GM21447 (cell line): ENCODE data around the gene C6orf136.
"Not testable (repeated sequence)": the region's sequence is repeated elsewhere in the genome, so short reads cannot be mapped to it uniquely, and the experiment has no call there.

Experiments used
- ATAC-seq: cut with Tn5 transposase; IDR thresholded peaks from one replicate; pipeline ENCODE4 v1.9.1; 2021; ENCODE audit not compliant: unreplicated experiment

C6orf136 gene

DNA sequence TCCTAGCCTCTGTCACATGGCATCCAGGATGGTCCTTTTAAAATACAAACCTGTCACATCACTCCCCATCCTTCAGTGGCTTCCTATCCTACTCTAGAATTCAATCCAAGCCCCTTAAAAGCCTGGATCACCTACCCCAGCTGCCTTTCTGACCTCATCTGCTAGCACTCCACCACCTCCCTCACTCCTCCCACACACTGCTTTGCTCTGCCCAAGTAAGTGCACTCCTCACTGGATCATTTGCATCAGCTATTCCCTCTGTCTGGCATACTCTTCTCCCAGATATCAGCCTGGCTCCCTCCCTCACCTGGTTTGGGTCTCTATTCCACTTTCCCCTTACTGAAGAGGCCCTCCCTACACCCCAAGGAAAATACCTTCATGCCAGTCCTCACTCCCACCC is 10.5 kb downstream of the C6orf136 start:
- ATAC-seq = no peak

DNA sequence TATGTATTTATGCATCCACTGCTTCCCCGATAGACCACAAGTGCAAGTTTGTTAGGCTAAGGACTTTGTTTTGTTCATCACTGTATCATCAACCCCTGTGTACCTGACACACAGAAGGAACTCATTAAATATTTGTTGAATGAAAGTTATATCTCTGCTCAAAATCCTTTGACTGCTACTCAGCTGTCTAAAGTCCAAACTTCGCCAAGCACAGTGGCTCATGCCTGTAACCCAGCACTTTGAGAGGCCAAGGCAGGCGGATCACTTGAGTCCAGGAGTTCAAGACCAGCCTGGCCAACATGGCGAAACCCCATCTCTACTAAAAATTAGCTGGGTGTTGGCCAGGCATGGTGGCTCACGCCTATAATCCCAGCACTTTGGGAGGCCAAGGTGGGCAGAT is 11.0 kb downstream of the C6orf136 start:
- not testable (repeated sequence) for ATAC-seq

DNA sequence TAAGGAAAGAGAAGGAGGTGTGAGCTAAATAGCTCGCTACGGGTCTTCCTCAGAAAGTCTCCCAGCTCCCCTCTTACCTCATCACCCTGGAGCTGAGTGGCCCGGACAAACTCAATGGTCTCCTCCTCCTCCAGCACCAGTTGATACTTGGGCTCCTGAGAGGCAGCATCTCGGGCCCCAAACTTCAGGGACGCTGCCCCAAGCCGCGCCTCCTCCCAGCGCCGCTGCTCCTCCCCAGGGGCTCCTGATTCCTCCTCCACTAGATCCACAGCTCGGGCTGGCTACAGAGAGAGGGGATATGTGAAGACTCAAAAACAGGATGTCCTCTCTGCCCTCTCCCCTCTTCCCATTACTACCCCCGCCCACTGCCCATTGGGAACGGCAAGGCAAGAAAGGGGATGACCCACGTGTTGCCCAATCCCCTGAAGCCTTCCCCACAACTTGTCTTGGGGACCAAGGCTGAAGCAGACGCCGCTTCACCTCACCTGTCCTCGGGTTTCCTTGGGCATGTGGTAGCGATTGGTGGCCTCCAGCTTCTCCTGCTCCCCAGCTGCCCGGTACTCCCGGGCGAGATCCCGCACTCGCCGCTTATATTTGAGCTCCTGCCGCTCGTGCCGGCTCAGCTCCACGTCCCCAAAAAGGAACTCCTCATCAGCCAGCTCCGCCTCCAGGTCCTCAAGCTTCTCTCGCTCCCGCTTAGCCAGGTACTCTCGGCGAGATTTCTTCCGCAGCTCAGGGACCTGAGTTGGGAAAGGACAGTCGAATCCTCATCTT is 18.2 kb downstream of the C6orf136 start:
- ATAC-seq = no peak

DNA sequence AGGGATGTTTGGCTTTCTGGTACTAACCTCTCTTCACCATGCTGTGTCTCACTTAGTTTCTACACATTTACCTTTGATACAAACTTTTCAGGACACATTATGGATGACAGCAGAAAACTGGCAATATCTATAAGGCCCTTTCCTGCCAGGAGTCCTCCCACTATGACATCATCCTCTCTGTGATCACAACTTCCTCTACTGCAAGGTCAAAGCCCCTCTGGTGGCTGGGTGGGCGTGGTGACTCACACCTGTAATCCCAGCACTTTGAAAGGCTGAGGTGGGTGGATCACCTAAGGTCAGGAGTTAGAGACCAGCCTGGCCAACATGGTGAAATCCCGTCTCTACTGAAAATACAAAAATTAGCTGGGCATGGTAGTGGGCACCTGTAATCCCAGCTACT is 19.4 kb downstream of the C6orf136 start:
- not testable (repeated sequence) for ATAC-seq

DNA sequence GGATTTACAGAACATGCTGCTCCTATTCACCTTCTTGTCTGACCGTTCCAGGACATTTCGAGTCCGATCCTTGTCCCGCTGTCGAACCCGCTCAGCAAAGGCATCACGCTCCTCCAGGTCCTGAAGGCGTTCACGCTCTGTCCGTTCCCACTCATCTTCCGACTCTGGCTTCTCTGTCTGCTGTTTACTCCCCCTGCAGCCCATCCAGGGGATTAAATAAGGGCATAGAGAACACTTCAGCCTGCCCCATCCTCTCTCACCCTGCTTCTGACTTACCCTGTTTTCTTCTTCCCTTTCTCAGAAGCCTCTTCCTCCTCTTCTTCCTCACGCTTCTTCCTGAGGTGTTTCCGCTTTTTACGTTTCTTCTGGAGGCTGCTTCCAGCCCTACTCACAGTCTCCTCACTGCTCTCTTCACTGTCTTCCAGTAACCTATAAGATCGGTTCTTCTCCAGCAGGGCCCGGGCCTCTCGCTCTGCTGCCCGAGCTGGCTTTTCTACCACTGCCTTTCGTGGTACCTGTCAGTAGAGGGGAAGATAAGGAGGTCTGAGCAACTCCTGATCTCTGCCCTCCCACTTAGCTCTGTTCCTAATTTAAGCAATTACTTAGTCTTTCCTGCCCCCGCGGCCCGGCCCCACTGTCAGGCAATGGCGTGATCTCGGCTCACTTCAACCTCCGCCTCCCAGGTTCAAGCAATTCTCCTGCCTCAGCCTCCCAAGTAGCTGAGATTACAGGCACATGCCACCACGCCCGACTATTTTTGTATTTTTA is 24.0 kb downstream of the C6orf136 start:
- no peak for ATAC-seq

DNA sequence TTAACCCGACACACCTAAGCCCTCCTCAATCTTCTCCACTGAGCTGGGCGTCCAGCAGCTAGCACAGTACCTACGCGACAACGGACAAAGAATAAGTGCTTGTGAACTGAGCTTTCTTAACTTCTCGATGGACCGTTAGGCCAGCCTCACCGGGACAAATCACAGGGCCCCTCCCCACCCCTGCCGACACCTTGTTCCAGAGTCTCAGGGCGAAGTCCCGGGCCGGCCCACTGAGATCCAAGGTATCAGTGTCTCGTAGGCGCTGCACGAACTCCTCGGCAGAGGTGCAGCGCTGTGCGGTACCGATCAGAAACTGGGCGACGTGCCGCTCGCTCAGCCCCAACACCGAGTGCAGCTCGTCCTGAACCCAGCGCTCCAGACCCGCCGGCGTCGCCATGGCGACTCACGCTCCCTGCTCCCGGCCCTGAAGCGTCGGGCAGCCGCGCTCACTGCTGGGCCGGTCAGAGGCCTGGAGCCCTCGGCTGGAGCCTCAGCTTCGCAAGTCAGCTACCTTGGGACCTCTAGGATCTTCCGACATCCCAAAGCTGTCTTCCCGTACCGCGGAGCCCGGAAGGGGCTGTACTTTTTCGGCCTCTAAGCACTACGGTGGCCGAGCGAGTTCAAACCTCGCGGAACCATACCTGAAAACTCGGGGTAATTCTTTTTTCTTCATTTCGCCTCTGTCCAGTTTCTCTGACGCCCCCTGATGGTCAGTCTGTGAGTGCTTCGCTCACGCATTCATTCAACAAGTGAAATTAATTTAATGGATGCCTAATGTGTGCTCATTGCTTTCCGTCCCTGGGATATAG is 25.7 kb downstream of the C6orf136 start, which contains the start of gene DHX16:
TSS of gene DHX16 (minus strand) at position 562 of the 809 bp plus-strand sequence. CDS start at position 397, 165 bp downstream.
- peak; percentile 68 for ATAC-seq

DNA sequence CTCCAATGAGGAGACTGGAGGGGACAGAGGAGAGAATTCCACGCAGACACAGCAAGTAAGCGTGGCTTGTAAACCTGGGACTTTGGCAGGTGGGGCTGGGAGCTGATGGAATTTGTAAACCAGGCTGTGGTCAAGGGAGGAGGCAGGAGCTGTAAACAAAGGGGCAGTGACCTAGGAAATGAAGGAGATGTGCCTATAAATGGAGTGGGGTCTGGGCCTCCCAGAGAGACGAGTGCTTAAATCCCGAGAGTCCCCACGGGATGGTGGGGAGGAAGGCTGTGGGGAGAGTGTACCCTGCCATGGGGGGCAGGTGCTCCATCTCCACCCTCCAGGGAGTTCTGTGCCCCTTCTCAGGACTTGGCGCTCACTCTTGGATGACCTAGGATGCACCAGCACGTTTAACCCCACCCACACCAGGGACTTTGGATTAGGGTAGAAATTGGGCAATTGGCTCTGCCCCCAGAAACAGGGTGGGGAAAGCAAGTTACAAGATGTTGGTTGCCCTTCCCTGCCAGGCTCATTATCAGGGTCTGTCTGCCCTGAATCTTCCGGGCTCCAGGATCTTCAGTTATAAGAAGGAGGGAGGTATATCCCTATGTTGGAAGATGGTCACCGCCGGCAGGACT is 29.8 kb downstream of the C6orf136 start:
- no peak for ATAC-seq

DNA sequence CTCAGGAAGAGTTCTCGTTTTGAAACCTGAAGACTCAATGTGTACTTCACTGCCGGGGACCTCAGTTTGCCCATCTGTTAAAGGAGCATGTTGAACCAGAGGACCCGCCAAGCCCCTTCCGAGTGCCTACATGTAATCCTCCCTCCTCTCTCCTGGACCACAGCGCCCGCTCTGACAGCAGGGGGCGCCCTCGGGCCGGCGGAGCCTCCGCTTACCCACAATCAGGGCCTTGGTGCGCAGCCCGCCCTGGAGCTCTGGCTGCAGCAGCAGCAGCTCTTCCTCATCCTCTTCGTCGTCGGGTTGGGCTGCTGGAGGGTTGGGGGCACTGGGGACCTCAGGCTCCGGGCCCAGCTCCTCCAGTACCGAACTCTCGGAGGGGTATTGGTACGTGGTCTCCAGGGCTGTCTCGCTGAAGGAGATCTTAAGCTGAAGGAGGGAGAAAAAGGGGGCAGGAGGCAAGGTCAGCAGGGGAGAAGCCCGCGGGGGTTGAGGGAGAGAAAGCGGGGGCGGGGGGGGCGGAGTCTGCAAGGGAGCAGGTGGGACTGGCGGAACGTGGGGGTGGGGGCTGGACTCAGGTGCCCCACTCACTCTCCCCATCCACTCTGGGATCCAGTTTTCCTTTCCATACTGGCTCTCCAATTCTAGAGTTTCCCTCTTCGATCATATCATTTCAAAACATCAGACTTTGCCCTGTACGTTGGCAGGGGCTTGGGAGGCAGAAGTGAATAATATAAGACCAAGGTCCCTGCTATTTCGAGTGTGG is 32.2 kb downstream of the C6orf136 start:
- ATAC-seq = no peak

DNA sequence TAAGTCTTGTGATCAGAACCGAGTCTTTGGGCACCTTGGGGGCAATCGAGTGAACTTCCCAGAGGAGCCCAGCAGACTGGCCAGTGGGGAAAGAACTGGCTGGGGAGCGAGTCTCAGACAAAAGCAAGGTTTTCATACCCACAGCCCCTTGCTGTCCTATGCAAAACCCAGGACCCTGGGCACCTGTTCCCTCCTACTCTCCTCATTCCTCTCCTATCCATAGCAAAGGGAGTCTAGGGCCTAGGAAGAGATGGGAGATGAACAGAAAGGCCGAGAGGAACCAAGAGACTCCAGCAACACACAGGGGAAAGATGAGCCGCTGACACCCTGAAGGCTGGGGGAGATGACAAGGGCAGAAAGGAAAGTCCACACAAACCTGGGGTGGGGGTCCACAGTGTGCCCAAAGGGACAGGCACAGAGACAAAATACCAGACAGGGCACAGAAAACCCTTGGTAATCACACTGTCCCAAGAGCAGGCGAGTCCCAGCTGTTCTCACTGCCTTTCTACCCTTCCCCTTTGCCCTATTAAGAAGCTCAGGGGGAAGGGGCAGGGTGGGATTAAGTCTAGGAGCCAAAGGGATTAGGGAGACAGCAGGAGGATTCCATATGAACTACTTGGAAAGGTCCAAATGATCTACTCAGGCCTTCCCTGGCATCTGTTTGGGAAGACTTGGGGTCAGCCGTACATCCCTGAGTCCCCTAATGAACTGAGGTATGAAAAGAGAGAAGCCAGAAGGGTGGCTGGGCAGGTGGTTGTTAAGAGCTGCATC is 33.0 kb downstream of the C6orf136 start:
- no peak for ATAC-seq

DNA sequence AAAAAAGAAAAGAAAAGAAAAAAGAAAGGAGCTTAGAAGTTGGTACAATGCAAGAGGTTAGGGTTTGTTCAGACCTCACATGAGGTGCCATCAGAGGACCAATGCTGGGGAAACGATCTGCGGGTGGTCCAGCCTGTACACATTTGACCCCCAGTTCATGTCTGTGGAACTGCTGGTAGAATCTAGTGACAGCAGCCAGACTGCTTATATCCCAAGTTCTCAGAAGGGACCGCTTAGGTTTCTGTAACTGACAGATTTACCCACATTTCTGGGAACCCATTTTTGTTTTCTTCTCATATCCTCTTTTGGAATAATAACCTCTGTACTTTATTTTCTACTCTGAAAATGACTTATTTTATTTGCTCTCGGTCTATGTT is 34.8 kb downstream of the C6orf136 start:
- ATAC-seq = no peak

DNA sequence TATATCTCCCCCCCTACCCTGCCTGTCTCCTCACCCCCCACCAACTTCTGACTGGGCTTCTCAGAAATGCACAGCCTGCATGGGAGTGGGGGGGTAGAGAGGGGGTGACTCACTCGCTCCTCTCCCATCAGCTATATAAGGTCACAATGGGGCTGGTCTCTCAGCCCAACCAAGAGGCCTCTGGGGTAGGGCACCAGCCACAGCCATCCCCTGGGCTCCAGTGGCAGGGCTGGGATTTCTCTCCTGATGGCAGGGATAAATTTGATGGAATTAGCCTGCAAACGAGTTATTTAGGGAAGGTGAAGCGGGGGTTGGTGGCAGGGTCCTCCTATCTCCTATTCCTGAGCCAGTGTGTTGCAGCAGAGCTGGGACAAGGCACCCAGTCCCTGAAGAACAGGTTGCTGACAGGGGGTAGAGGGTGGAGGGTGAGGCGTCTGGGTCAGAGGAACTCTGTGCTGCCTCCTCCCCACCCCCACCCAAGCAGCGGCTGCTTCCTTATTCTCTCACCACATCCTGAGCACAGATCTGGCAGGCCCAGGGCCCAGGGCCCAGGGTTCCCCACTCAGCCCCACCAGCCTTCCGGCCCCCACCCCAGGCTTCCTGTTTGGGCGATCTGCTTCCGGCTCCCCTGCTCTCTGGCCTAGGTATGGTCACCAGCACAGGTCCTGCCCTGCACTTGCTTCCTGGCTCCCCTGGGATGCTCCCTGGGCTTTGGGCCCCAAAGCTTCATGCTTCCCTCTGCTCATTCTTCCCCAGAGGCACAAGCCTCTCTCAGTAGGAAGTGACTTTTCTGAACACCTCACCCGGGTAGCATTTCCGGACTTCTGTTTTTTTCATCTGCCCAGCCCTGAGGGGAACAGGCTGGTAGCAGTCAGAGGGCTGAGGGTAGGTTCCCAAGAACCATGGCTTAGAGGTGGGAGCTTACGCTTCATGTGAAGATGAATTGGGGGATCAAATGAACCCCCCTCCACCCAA is 35.5 kb downstream of the C6orf136 start:
- peak; percentile 37 for ATAC-seq

DNA sequence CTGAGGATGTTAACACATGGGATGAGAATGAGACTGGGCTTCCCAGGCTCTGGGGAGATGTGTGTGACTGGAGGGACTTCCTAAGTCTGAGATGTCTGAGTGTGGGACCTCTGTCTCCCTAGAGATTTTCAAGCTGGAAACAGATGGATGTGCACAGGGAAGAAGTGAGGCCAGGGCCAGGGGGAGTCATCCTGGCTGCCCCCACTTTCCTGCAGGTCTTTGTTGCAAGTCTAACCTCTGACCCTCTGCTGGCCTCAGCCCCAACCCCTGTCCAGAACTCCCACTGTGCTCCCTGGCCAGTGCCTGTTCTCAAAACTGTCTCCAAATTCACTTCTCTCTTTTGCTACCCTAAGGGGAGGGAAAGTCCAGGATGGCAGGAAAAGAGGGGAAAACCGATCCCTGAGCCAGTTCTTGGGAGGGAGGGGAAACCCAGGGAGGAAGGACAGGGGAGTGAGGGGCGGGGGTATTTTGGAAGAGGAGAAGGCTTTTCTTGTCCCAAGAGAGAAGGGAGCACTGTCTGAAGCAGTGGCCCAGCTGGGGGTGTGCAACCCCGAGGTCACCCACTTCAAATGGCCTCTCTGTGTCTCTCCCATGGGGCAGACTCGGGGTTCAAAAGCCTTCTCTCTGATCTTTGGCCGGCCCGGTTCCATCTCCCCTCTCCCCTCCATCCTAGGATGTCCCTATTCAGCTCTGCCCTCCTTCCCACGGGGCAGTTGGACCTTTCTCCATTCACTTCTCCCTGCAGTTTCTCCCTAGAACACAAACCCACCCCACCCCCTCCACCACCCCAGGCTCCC is 36.4 kb downstream of the C6orf136 start:
- ATAC-seq = no peak

DNA sequence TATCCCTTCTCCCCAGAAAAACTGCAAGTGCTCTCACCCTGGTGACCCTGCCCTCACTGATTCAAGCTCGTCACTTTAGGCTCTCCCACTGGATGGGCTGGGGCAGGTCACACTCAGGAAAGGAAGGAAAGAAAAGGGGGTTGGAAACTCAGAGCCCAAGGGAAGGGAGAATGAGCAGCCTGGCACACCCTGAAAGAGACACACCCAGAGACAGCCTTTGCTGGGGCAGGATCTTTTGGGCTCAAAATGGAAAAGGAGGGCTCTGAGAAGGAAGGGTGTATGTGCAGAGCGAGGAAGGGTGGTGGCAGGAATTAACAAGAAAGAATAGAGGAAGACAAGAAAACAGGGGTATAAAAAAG is 37.0 kb downstream of the C6orf136 start:
- ATAC-seq = no peak

DNA sequence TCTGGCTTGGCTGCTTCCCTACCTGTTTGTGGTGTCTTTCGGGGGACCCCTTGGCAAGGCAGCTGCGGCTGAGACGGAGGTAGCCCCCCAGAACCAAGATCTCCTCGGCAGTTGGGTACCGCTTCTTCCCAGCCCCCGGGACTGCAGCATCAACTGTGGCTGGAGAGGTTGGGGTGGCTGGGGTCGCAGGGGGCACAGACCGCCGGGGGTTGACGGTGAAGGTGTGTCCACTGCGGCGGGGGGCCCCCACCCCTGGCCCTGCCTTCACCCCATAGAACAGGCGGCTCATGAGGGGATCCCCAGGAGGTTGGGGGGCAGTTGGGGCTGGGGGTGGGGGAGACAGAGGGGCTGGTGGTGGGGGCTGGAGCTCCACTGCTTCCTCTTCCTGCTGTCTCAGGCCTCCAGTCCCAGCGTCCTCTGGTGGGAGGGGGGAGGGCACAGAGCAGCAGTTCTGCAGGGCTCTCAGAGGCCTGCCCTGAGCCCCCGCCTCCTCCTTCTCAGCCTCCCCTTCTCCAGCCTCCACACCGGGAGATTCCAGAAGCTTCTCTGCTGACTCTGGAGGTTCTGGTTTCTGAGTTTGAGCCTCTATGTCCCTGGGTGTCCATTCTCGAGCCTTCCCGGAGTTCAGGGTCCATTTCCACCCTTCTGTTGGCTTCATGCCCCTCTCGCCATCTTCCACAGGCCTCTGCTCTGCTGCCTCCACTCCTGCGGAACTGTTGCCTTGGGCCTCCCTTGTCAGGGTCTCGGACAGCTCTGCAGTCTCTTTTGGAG is 37.6 kb downstream of the C6orf136 start:
- ATAC-seq = no peak

DNA sequence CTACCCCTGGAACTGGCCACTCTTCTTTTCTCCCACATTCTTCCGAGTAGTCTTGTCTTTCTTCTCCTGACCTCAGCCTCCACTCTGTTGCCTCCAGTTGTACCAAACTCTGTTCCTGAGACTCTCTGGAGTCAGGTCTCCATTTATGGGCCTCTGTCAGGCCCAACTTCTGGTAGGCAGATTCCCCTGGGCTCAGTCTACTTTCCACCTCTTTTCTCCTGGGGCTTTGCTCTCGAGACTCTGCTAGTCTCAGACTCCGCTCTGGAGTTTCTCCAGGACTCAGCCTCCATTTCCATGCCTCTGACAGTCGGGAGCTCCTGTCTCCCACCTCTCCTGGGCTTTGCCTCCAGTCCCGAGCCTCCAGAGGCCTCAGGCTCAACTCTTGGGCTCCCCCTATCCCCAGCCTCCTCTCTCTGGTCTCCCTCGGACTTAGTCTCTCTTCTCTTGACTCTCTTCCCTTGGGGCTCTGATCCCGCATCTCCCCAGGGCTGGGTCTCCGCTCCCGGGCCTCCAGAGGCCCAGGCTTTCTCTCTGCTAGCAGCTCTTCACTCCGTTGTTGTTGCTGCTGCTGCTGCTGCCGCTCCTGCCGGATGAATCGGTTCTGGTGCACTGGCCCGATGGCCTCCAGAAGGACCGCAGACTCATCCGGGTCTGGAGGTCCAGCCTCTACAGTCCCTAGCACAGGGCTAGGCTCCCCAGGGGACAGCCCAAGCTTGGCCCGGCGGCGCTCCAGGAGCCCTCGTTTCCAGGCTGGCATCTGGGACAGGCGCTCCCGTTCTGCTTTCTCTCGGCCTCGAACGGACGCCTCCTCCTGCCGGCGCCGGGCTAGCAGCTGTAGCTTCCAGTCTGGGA is 38.5 kb downstream of the C6orf136 start:
- ATAC-seq = no peak
